Mucosa of descending colon (tissue), 3 donors: ENCODE measurements around the gene IFI27L2. TPM values are rescaled to one million over a fixed set of nuclear protein-coding genes. Genes with fewer than 3 reads are reported as not detected.
A peak's percentile ranks its signal among the peaks of the same experiment; 100 is the strongest.

Experiments used
- ATAC-seq: fragments of 200-7000 bp; cut with Tn5 transposase; one replicate; pipeline ENCODE4 v1.9.1; 2020; ENCODE audit warnings: mild to moderate bottlenecking, moderate library complexity
- DNase-seq, 3 donors: peaks; one replicate each; pipeline ENCODE4 v3.0.0-alpha.2; 2020
- H3K36me3 ChIP-seq: fragments of 200-600 bp; one replicate; pipeline ENCODE4 v1.8.0; 2021; ENCODE audit warnings: low read depth, mild to moderate bottlenecking
- H3K4me1 ChIP-seq: fragments of 200-600 bp; one replicate; pipeline ENCODE4 v1.8.0; 2021; ENCODE audit warnings: low read depth, mild to moderate bottlenecking
- H3K4me3 ChIP-seq: fragments of 200-600 bp; one replicate; pipeline ENCODE4 v1.8.0; 2021; ENCODE audit warnings: mild to moderate bottlenecking
- H3K9me3 ChIP-seq: fragments of 200-600 bp; one replicate; pipeline ENCODE4 v1.8.0; 2021; ENCODE audit warnings: mild to moderate bottlenecking
- CTCF ChIP-seq: fragments of 200-600 bp; IDR thresholded peaks from one replicate; pipeline ENCODE4 v1.8.0; 2022; ENCODE audit warnings: antibody characterized with exemption, mild to moderate bottlenecking
- intact Hi-C, 2 donors: fragments of 100-400 bp; cut with DNase I in 1 of 2; cut with micrococcal nuclease in 1 of 2; formaldehyde crosslinking; loops; one replicate each; pipeline versions ENCODE4 v1.11.0 to v1.11.1; 2022; cut with DNase I, micrococcal nuclease
- total RNA-seq, 3 donors: library from RNA; stranded (reverse); fragmentation: NEBNext Ultra II Directional in 2 of 3; extraction: Animal tissue kit (Norgen Biotek cat#: 25700) in 2 of 3; gene quantifications; one replicate each; pipeline versions ENCODE4 v1.2.1 to v1.2.4, GENCODE V29; 2021 to 2023
- donor health status: DM: no; HTN: no; CAD: no; lungs with moderate emphysema.
- donor health status: DM: no; HTN: no; CAD: no.
- donor health status: DM: no; HTN: yes; CAD: no.

Gene IFI27L2
- total RNA-seq, 3 donors from 2014 or later = 22.4 to 25.5 (median 24.3) TPM

- no peak for TF ChIP-seq CTCF
- H3K36me3 ChIP-seq = no peaks in the 10 kb centered on the region
- no peaks in the 10 kb centered on the region for H3K9me3 ChIP-seq
- DNase-seq = no peak
- H3K4me1 ChIP-seq = no peaks in the 10 kb centered on the region
- intact Hi-C loops = no loop called here
- H3K4me3 ChIP-seq = no peak overlapping the region
- ATAC-seq = no peak
Observed at GRCh38 chr14:94142247-94142646, 12.8 kb upstream of the IFI27L2 start.

- DNase-seq (no peak), ATAC-seq (no peak)
- no peak for TF ChIP-seq CTCF
- intact Hi-C loops = loop anchor here (5.0 to 10.0 kb wide), 2 partner anchors 102 to 105 kb away; no protein-coding TSS in a partner anchor
- Histone ChIP-seq H3K4me1 (no peaks in the 10 kb centered on the region), H3K36me3 (no peaks in the 10 kb centered on the region), H3K9me3 (no peaks in the 10 kb centered on the region), H3K4me3 (no peak overlapping the region)
Observed at GRCh38 chr14:94139421-94139820, 10.0 kb upstream of the IFI27L2 start.

- H3K36me3 ChIP-seq = no peaks in the 10 kb centered on the region
- ATAC-seq (no peak), DNase-seq (no peak)
- intact Hi-C loops = loop anchor here (5.0 to 10.0 kb wide), 2 partner anchors 102 to 104 kb away; no protein-coding TSS in a partner anchor
- H3K9me3 ChIP-seq = no peaks in the 10 kb centered on the region
- TF ChIP-seq CTCF = no peak
- no peak overlapping the region for H3K4me3 ChIP-seq
- H3K4me1 ChIP-seq = no peaks in the 10 kb centered on the region
Observed at GRCh38 chr14:94139006-94139405, 9.6 kb upstream of the IFI27L2 start.

- H3K36me3 ChIP-seq = no peaks in the 10 kb centered on the region
- no peak for DNase-seq
- H3K4me1 ChIP-seq = no peaks in the 10 kb centered on the region
- H3K4me3 ChIP-seq = no peak overlapping the region
- no peaks in the 10 kb centered on the region for H3K9me3 ChIP-seq
- intact Hi-C loops = loop anchor here (5.0 to 10.0 kb wide), 2 partner anchors 101 to 103 kb away; no protein-coding TSS in a partner anchor
- TF ChIP-seq CTCF = no peak
- no peak for ATAC-seq
Observed at GRCh38 chr14:94138251-94138650, 8.8 kb upstream of the IFI27L2 start.

- peak; percentile 97 for TF ChIP-seq CTCF
- ATAC-seq (peak; percentile 99), DNase-seq (peak; percentile 81 to 96 (median 91))
- no peaks in the 10 kb centered on the region for H3K36me3 ChIP-seq
- no peaks in the 10 kb centered on the region for H3K9me3 ChIP-seq
- H3K4me1 ChIP-seq = no peaks in the 10 kb centered on the region
- H3K4me3 ChIP-seq = no peak overlapping the region
- intact Hi-C loops = loop anchor here (5.0 to 10.0 kb wide), 2 partner anchors 99 to 102 kb away; no protein-coding TSS in a partner anchor
Observed at GRCh38 chr14:94136575-94137331, 7.3 kb upstream of the IFI27L2 start.
